Measurements from ENCODE around the gene CTNND2.

CTNND2 gene

GRCh38 chr5:11172484-11172883 lies 731.8 kb downstream of the CTNND2 start:
- Histone ChIP-seq H3K4me3 (ENCODE audit: control insufficient read depth in 1 of 7, extremely low read depth in 1 of 7, insufficient read depth in 4 of 7, low read depth in 2 of 7, low read length in 6 of 7) (no peak overlapping the region), H3K9me3 (ENCODE audit: control extremely low read depth in 1 of 5, control insufficient read depth in 4 of 5, insufficient read depth in 2 of 5, low read depth in 1 of 5, low read length in 4 of 5) (no peaks in the 10 kb centered on the region), H3K27me3 (replicated peaks in 2 of 5; ENCODE audit: control insufficient read depth in 4 of 5, insufficient read depth in 5 of 5, low read length in 4 of 5) (no peaks in the 10 kb centered on the region), H3K27ac (ENCODE audit: insufficient read depth in 1 of 2, low read depth in 1 of 2, low read length in 2 of 2, poor library complexity in 1 of 2, severe bottlenecking in 2 of 2) (no peak overlapping the region), H3K36me3 (ENCODE audit: control insufficient read depth in 4 of 4, insufficient read depth in 4 of 4, low read length in 3 of 4) (no peaks in the 10 kb centered on the region), H3K4me1 (ENCODE audit: control extremely low read depth in 1 of 4, control insufficient read depth in 4 of 4, insufficient read depth in 4 of 4, low read length in 3 of 4) (peaks cover 0 to 9% (median 3%) of the 10 kb centered on the region in 4 experiments)
- 29% methylated on average over 4 of the region's 5 CpGs for WGBS (ENCODE audit: insufficient coverage)
- ChIA-PET CTCF (interaction anchor here (0.7 to 1.4 kb wide), 3 partner anchors 9 to 25 kb away, joined by 3 to 4 read pairs (median 3); no protein-coding TSS in a partner anchor), POLR2A (no interaction called here)
- peak in 2 of 3 donors; percentile 6 to 33 for DNase-seq

GRCh38 chr5:11171236-11171635 lies 733.0 kb downstream of the CTNND2 start:
- H3K9me3 ChIP-seq (ENCODE audit: control extremely low read depth in 1 of 5, control insufficient read depth in 4 of 5, insufficient read depth in 2 of 5, low read depth in 1 of 5, low read length in 4 of 5): no peaks in the 10 kb centered on the region
- ChIA-PET CTCF (no interaction called here), POLR2A (no interaction called here)
- DNase-seq: no peak
- no peak overlapping the region for H3K27ac ChIP-seq (ENCODE audit: insufficient read depth in 1 of 2, low read depth in 1 of 2, low read length in 2 of 2, poor library complexity in 1 of 2, severe bottlenecking in 2 of 2)
- WGBS (ENCODE audit: insufficient coverage): no CpG with 5 or more reads among the region's 1 CpG
- H3K4me1 ChIP-seq (ENCODE audit: control extremely low read depth in 1 of 4, control insufficient read depth in 4 of 4, insufficient read depth in 4 of 4, low read length in 3 of 4): peaks cover 0 to 9% (median 3%) of the 10 kb centered on the region in 4 experiments
- H3K27me3 ChIP-seq (replicated peaks in 2 of 5; ENCODE audit: control insufficient read depth in 4 of 5, insufficient read depth in 5 of 5, low read length in 4 of 5): no peaks in the 10 kb centered on the region
- H3K36me3 ChIP-seq (ENCODE audit: control insufficient read depth in 4 of 4, insufficient read depth in 4 of 4, low read length in 3 of 4): no peaks in the 10 kb centered on the region
- H3K4me3 ChIP-seq (ENCODE audit: control insufficient read depth in 1 of 7, extremely low read depth in 1 of 7, insufficient read depth in 4 of 7, low read depth in 2 of 7, low read length in 6 of 7): no peak overlapping the region

- Histone ChIP-seq H3K4me1 (ENCODE audit: control extremely low read depth in 1 of 4, control insufficient read depth in 4 of 4, insufficient read depth in 4 of 4, low read length in 3 of 4) (no peaks in the 10 kb centered on the region), H3K9me3 (ENCODE audit: control extremely low read depth in 1 of 5, control insufficient read depth in 4 of 5, insufficient read depth in 2 of 5, low read depth in 1 of 5, low read length in 4 of 5) (no peaks in the 10 kb centered on the region), H3K4me3 (ENCODE audit: control insufficient read depth in 1 of 7, extremely low read depth in 1 of 7, insufficient read depth in 4 of 7, low read depth in 2 of 7, low read length in 6 of 7) (no peak overlapping the region), H3K27me3 (replicated peaks in 2 of 5; ENCODE audit: control insufficient read depth in 4 of 5, insufficient read depth in 5 of 5, low read length in 4 of 5) (no peaks in the 10 kb centered on the region), H3K27ac (ENCODE audit: insufficient read depth in 1 of 2, low read depth in 1 of 2, low read length in 2 of 2, poor library complexity in 1 of 2, severe bottlenecking in 2 of 2) (no peak overlapping the region), H3K36me3 (ENCODE audit: control insufficient read depth in 4 of 4, insufficient read depth in 4 of 4, low read length in 3 of 4) (no peaks in the 10 kb centered on the region)
- CTCF ChIA-PET: no interaction called here
- DNase-seq: no peak
- 90% methylated on average over 3 of the region's 7 CpGs for WGBS (ENCODE audit: insufficient coverage)
- POLR2A ChIA-PET: no interaction called here
These were observed 737.3 kb downstream of the CTNND2 start for GRCh38 chr5:11166923-11167322.

- ChIA-PET POLR2A (no interaction called here), CTCF (interaction anchor here (0.7 to 0.9 kb wide), 2 partner anchors 13 to 18 kb away, joined by 3 read pairs; no protein-coding TSS in a partner anchor)
- no peak overlapping the region for H3K4me3 ChIP-seq (ENCODE audit: control insufficient read depth in 1 of 7, extremely low read depth in 1 of 7, insufficient read depth in 4 of 7, low read depth in 2 of 7, low read length in 6 of 7)
- no peaks in the 10 kb centered on the region for H3K9me3 ChIP-seq (ENCODE audit: control extremely low read depth in 1 of 5, control insufficient read depth in 4 of 5, insufficient read depth in 2 of 5, low read depth in 1 of 5, low read length in 4 of 5)
- DNase-seq: no peak
- 79% methylated on average over 2 of the region's 6 CpGs for WGBS (ENCODE audit: insufficient coverage)
- no peaks in the 10 kb centered on the region for H3K4me1 ChIP-seq (ENCODE audit: control extremely low read depth in 1 of 4, control insufficient read depth in 4 of 4, insufficient read depth in 4 of 4, low read length in 3 of 4)
- no peak overlapping the region for H3K27ac ChIP-seq (ENCODE audit: insufficient read depth in 1 of 2, low read depth in 1 of 2, low read length in 2 of 2, poor library complexity in 1 of 2, severe bottlenecking in 2 of 2)
- no peaks in the 10 kb centered on the region for H3K27me3 ChIP-seq (replicated peaks in 2 of 5; ENCODE audit: control insufficient read depth in 4 of 5, insufficient read depth in 5 of 5, low read length in 4 of 5)
- no peaks in the 10 kb centered on the region for H3K36me3 ChIP-seq (ENCODE audit: control insufficient read depth in 4 of 4, insufficient read depth in 4 of 4, low read length in 3 of 4)
These were observed 739.5 kb downstream of the CTNND2 start for GRCh38 chr5:11164531-11165294.

GRCh38 chr5:11157132-11157531 lies 747.1 kb downstream of the CTNND2 start:
- Histone ChIP-seq H3K27ac (ENCODE audit: insufficient read depth in 1 of 2, low read depth in 1 of 2, low read length in 2 of 2, poor library complexity in 1 of 2, severe bottlenecking in 2 of 2) (no peak overlapping the region), H3K36me3 (ENCODE audit: control insufficient read depth in 4 of 4, insufficient read depth in 4 of 4, low read length in 3 of 4) (no peaks in the 10 kb centered on the region), H3K27me3 (replicated peaks in 2 of 5; ENCODE audit: control insufficient read depth in 4 of 5, insufficient read depth in 5 of 5, low read length in 4 of 5) (no peaks in the 10 kb centered on the region), H3K9me3 (ENCODE audit: control extremely low read depth in 1 of 5, control insufficient read depth in 4 of 5, insufficient read depth in 2 of 5, low read depth in 1 of 5, low read length in 4 of 5) (no peaks in the 10 kb centered on the region), H3K4me1 (ENCODE audit: control extremely low read depth in 1 of 4, control insufficient read depth in 4 of 4, insufficient read depth in 4 of 4, low read length in 3 of 4) (no peaks in the 10 kb centered on the region), H3K4me3 (ENCODE audit: control insufficient read depth in 1 of 7, extremely low read depth in 1 of 7, insufficient read depth in 4 of 7, low read depth in 2 of 7, low read length in 6 of 7) (no peak overlapping the region)
- CTCF ChIA-PET: interaction anchor here (0.6 kb wide), 1 partner anchor 327 kb away, joined by 3 read pairs; no protein-coding TSS in a partner anchor
- no peak for DNase-seq
- POLR2A ChIA-PET: no interaction called here
- WGBS (ENCODE audit: insufficient coverage): 98% methylated on average over 3 of the region's 3 CpGs

GRCh38 chr5:11153670-11154382 lies 750.4 kb downstream of the CTNND2 start:
- ChIA-PET POLR2A (no interaction called here), CTCF (interaction anchor here (0.5 kb wide), 1 partner anchor 343 kb away, joined by 3 read pairs; no protein-coding TSS in a partner anchor)
- WGBS (ENCODE audit: insufficient coverage): 97% methylated on average over 10 of the region's 12 CpGs
- H3K27ac ChIP-seq (ENCODE audit: insufficient read depth in 1 of 2, low read depth in 1 of 2, low read length in 2 of 2, poor library complexity in 1 of 2, severe bottlenecking in 2 of 2): no peak overlapping the region
- no peaks in the 10 kb centered on the region for H3K36me3 ChIP-seq (ENCODE audit: control insufficient read depth in 4 of 4, insufficient read depth in 4 of 4, low read length in 3 of 4)
- no peak for DNase-seq
- H3K9me3 ChIP-seq (ENCODE audit: control extremely low read depth in 1 of 5, control insufficient read depth in 4 of 5, insufficient read depth in 2 of 5, low read depth in 1 of 5, low read length in 4 of 5): no peaks in the 10 kb centered on the region
- no peaks in the 10 kb centered on the region for H3K4me1 ChIP-seq (ENCODE audit: control extremely low read depth in 1 of 4, control insufficient read depth in 4 of 4, insufficient read depth in 4 of 4, low read length in 3 of 4)
- H3K27me3 ChIP-seq (replicated peaks in 2 of 5; ENCODE audit: control insufficient read depth in 4 of 5, insufficient read depth in 5 of 5, low read length in 4 of 5): no peaks in the 10 kb centered on the region
- no peak overlapping the region for H3K4me3 ChIP-seq (ENCODE audit: control insufficient read depth in 1 of 7, extremely low read depth in 1 of 7, insufficient read depth in 4 of 7, low read depth in 2 of 7, low read length in 6 of 7)

GRCh38 chr5:11152368-11152767 lies 751.9 kb downstream of the CTNND2 start:
- Histone ChIP-seq H3K4me3 (ENCODE audit: control insufficient read depth in 1 of 7, extremely low read depth in 1 of 7, insufficient read depth in 4 of 7, low read depth in 2 of 7, low read length in 6 of 7) (no peak overlapping the region), H3K4me1 (ENCODE audit: control extremely low read depth in 1 of 4, control insufficient read depth in 4 of 4, insufficient read depth in 4 of 4, low read length in 3 of 4) (no peaks in the 10 kb centered on the region), H3K36me3 (ENCODE audit: control insufficient read depth in 4 of 4, insufficient read depth in 4 of 4, low read length in 3 of 4) (no peaks in the 10 kb centered on the region), H3K9me3 (ENCODE audit: control extremely low read depth in 1 of 5, control insufficient read depth in 4 of 5, insufficient read depth in 2 of 5, low read depth in 1 of 5, low read length in 4 of 5) (no peaks in the 10 kb centered on the region), H3K27me3 (replicated peaks in 2 of 5; ENCODE audit: control insufficient read depth in 4 of 5, insufficient read depth in 5 of 5, low read length in 4 of 5) (no peaks in the 10 kb centered on the region), H3K27ac (ENCODE audit: insufficient read depth in 1 of 2, low read depth in 1 of 2, low read length in 2 of 2, poor library complexity in 1 of 2, severe bottlenecking in 2 of 2) (no peak overlapping the region)
- CTCF ChIA-PET: no interaction called here
- POLR2A ChIA-PET: no interaction called here
- 94% methylated on average over 6 of the region's 8 CpGs for WGBS (ENCODE audit: insufficient coverage)
- no peak for DNase-seq

Data from common myeloid progenitor, CD34-positive (primary cell).